Kidney (tissue), 14 donors: ENCODE results near the gene GRID1. TPM values are rescaled to one million over a fixed set of nuclear protein-coding genes. Genes with fewer than 3 reads are reported as not detected.

ENCODE experiments used
- DNase-seq, 5 donors: peaks; one replicate each; pipeline ENCODE4 v3.0.0-alpha.2; 2013 to 2020
- FAIRE-seq: peaks from 2 replicates; lab custom pipeline; 2012; peaks lifted over from hg19 to GRCh38; lab: Jason Lieb, UNC
- H3K27ac ChIP-seq, 2 donors: one replicate each; pipeline ENCODE4 v1.7.0; 2013; ENCODE audit warnings: low read depth in 2 of 2, low read length in 2 of 2, inconsistent platforms in 1 of 2
- H3K27me3 ChIP-seq: one replicate; pipeline ENCODE4 v1.7.1; 2013; ENCODE audit warnings: low read length, inconsistent platforms; ENCODE audit not compliant: control insufficient read depth, insufficient read depth
- H3K36me3 ChIP-seq, 3 donors: one replicate each; pipeline versions ENCODE4 v1.7.0 to v1.7.1; 2013; ENCODE audit warnings: low read length in 3 of 3, control low read depth in 1 of 3, inconsistent platforms in 1 of 3; ENCODE audit not compliant: insufficient read depth in 3 of 3, control insufficient read depth in 2 of 3
- H3K4me1 ChIP-seq, 3 donors: one replicate each; pipeline versions ENCODE4 v1.7.0 to v1.7.1; 2013; ENCODE audit warnings: low read length in 3 of 3, inconsistent platforms in 1 of 3, low read depth in 1 of 3; ENCODE audit not compliant: control insufficient read depth in 2 of 3, insufficient read depth in 2 of 3
- H3K4me3 ChIP-seq, 3 donors: one replicate each; pipeline versions ENCODE4 v1.7.0 to v1.8.1; 2013; ENCODE audit warnings: low read length in 3 of 3, control low read depth in 1 of 3, inconsistent platforms in 1 of 3
- H3K9ac ChIP-seq, 3 donors: one replicate each; pipeline versions ENCODE4 v1.7.0 to v1.7.1; 2013; ENCODE audit warnings: low read length in 3 of 3, control low read depth in 1 of 3, inconsistent platforms in 1 of 3
- H3K9me3 ChIP-seq, 3 donors: one replicate each; pipeline versions ENCODE4 v1.7.0 to v1.7.1; 2013; ENCODE audit warnings: low read length in 3 of 3, control low read depth in 1 of 3, inconsistent platforms in 1 of 3; ENCODE audit not compliant: control insufficient read depth in 2 of 3, insufficient read depth in 1 of 3
- CTCF ChIP-seq: IDR thresholded peaks from 3 replicates; pipeline ENCODE4 v1.5.1; 2012; ENCODE audit warnings: mild to moderate bottlenecking, moderate library complexity, borderline replicate concordance; ENCODE audit not compliant: insufficient read depth; ENCODE audit errors: extremely low read depth
- intact Hi-C: fragments of 100-400 bp; cut with DNase I; formaldehyde crosslinking; loops from one replicate; pipeline ENCODE4 v1.11.1; 2022
- polyA plus RNA-seq: library from polyadenylated mRNA; stranded (reverse); fragments of 350-450 nt; fragmentation: Illumina TruSeq; extraction: RNeasy Lipid Tissue Mini Kit (QIAGEN cat#74804); gene quantifications from one replicate; pipeline ENCODE4 v1.2.3, GENCODE V29; 2014; ENCODE audit warnings: low read depth, low replicate concordance; ENCODE audit not compliant: insufficient read depth
- total RNA-seq: library from RNA; stranded (reverse); fragmentation: NEBNext Ultra II Directional; extraction: Animal tissue kit (Norgen Biotek cat#: 25700); gene quantifications from one replicate; pipeline ENCODE4 v1.2.1, GENCODE V29; 2021
- donor health status: control.
- donor health status: control.
- donor health status: control.
- donor health status: control.
- donor health status: control.
- donor health status: DM: yes; HTN: yes; CAD: no.
- donor health status: Normal renal cell carcinoma (clear cell type).

Gene GRID1
- total and polyA plus RNA-seq, 2 donors from 2014 or later: 0.37 to 1.4 TPM

- DNase-seq: no peak
These were observed 786.0 kb downstream of the GRID1 start for GRCh38 chr10:85580585-85580984.

GRCh38 chr10:85578860-85579259, 787.7 kb downstream of the GRID1 start:
- intact Hi-C loops: no loop called here
- Histone ChIP-seq H3K4me3 (no peak overlapping the region), H3K9ac (no peak overlapping the region), H3K4me1 (no peaks in the 10 kb centered on the region), H3K27me3 (no peaks in the 10 kb centered on the region), H3K9me3 (no peaks in the 10 kb centered on the region), H3K27ac (no peak overlapping the region), H3K36me3 (no peaks in the 10 kb centered on the region)
- DNase-seq: no peak
- FAIRE-seq: no peak
- TF ChIP-seq CTCF: no peak

More at GRCh38 chr10:85580585-85580984, 786.0 kb downstream of the GRID1 start:
- no peak overlapping the region for H3K27ac ChIP-seq
- no peaks in the 10 kb centered on the region for H3K36me3 ChIP-seq
- no peaks in the 10 kb centered on the region for H3K4me1 ChIP-seq
- no peak overlapping the region for H3K9ac ChIP-seq
- no peak for FAIRE-seq
- intact Hi-C loops: no loop called here
- H3K4me3 ChIP-seq: no peak overlapping the region
- TF ChIP-seq CTCF: no peak
- no peaks in the 10 kb centered on the region for H3K9me3 ChIP-seq
- H3K27me3 ChIP-seq: no peaks in the 10 kb centered on the region

- FAIRE-seq: no peak
- H3K36me3 ChIP-seq: no peaks in the 10 kb centered on the region
- no peak overlapping the region for H3K4me3 ChIP-seq
- no peak overlapping the region for H3K27ac ChIP-seq
- intact Hi-C loops: no loop called here
- H3K9ac ChIP-seq: no peak overlapping the region
- H3K27me3 ChIP-seq: no peaks in the 10 kb centered on the region
- H3K9me3 ChIP-seq: no peaks in the 10 kb centered on the region
- H3K4me1 ChIP-seq: no peaks in the 10 kb centered on the region
- no peak for TF ChIP-seq CTCF
- DNase-seq: no peak
These were observed 791.2 kb downstream of the GRID1 start for GRCh38 chr10:85575441-85575840.

DNA sequence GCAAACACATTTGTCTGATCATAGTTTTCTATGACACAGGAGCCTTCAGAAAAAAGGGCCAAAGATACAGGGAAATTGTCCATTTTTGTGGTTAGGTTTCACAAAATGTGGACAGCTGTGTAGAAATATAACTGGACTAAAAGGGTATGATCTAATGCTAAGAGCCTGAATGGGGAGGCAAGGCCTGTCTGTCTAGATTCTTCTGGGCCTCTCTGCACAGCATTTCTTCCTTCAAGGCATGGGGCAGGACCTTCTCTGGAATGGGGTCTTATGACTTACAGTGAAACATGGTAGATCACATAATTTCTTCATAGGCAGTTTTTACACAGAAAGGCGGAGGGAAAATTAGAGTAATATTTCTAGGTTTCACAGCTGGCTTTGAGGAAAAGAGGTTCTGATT, 795.7 kb downstream of the GRID1 start:
- FAIRE-seq (no peak), DNase-seq (no peak)
- Histone ChIP-seq H3K27me3 (no peaks in the 10 kb centered on the region), H3K9me3 (no peaks in the 10 kb centered on the region), H3K27ac (no peak overlapping the region), H3K4me3 (no peak overlapping the region), H3K36me3 (no peaks in the 10 kb centered on the region), H3K4me1 (no peaks in the 10 kb centered on the region), H3K9ac (no peak overlapping the region)
- TF ChIP-seq CTCF: no peak
- intact Hi-C loops: no loop called here
